Right renal cortex interstitium (tissue), 3 donors: ENCODE data around the gene CCDC187. TPM values are rescaled to one million over a fixed set of nuclear protein-coding genes. Genes with fewer than 3 reads are reported as not detected.

Experiments used
- DNase-seq, 3 donors: peaks; one replicate each; pipeline ENCODE4 v3.0.0-alpha.2; 2013; ENCODE audit warnings: low read depth in 3 of 3, low spot score in 2 of 3
- polyA plus RNA-seq, 3 donors: library from polyadenylated mRNA; unstranded; fragments of 120-200 nt; gene quantifications; one replicate each; pipeline ENCODE4 v1.2.1, GENCODE V29; 2013; ENCODE audit not compliant: insufficient read length in 3 of 3

CCDC187 gene
- polyA plus RNA-seq, 3 donors: 1.3 to 1.7 (median 1.4) TPM

- no peak for DNase-seq
Measured at GRCh38 chr9:136233868-136234267, 70.0 kb downstream of the CCDC187 start.

GRCh38 chr9:136233411-136233810 lies 70.5 kb downstream of the CCDC187 start:
- no peak for DNase-seq

- DNase-seq: no peak
Measured at GRCh38 chr9:136232969-136233368, 70.9 kb downstream of the CCDC187 start.

GRCh38 chr9:136231478-136232297 lies 72.2 kb downstream of the CCDC187 start:
- DNase-seq: no peak

GRCh38 chr9:136230773-136231172 lies 73.1 kb downstream of the CCDC187 start:
- no peak for DNase-seq

GRCh38 chr9:136230365-136230764 lies 73.5 kb downstream of the CCDC187 start:
- no peak for DNase-seq

GRCh38 chr9:136229096-136230065 lies 74.5 kb downstream of the CCDC187 start:
- no peak for DNase-seq

GRCh38 chr9:136228107-136228875 lies 75.6 kb downstream of the CCDC187 start:
- no peak for DNase-seq

GRCh38 chr9:136226680-136227407 lies 77.0 kb downstream of the CCDC187 start:
- DNase-seq: no peak

GRCh38 chr9:136225748-136226679 lies 77.9 kb downstream of the CCDC187 start:
- no peak for DNase-seq

GRCh38 chr9:136225366-136225747 lies 78.5 kb downstream of the CCDC187 start:
- no peak for DNase-seq

GRCh38 chr9:136223871-136224640 lies 79.8 kb downstream of the CCDC187 start:
- no peak for DNase-seq

GRCh38 chr9:136222906-136223285 lies 81.0 kb downstream of the CCDC187 start:
- DNase-seq: no peak

GRCh38 chr9:136222166-136222905 lies 81.6 kb downstream of the CCDC187 start:
- no peak for DNase-seq

- DNase-seq: no peak
Measured at GRCh38 chr9:136220017-136220729, 83.7 kb downstream of the CCDC187 start.

- no peak for DNase-seq
Measured at GRCh38 chr9:136219276-136219675, 84.6 kb downstream of the CCDC187 start.

GRCh38 chr9:136218673-136219072 lies 85.2 kb downstream of the CCDC187 start:
- DNase-seq: no peak
